GM21528 (cell line): Measurements from ENCODE around the gene TLCD3A.

Source experiments
- ATAC-seq: cut with Tn5 transposase; IDR thresholded peaks from one replicate; pipeline ENCODE4 v1.9.1; 2021; ENCODE audit warnings: mild to moderate bottlenecking, moderate library complexity; ENCODE audit not compliant: unreplicated experiment, low FRiP score

TLCD3A gene

GRCh38 chr17:705011-705410 is 27.4 kb upstream of the TLCD3A start:
- ATAC-seq: no peak

GRCh38 chr17:705863-706262 is 26.5 kb upstream of the TLCD3A start:
- ATAC-seq: no peak

- ATAC-seq: no peak
These were observed 24.3 kb upstream of the TLCD3A start for GRCh38 chr17:708132-708531.

DNA sequence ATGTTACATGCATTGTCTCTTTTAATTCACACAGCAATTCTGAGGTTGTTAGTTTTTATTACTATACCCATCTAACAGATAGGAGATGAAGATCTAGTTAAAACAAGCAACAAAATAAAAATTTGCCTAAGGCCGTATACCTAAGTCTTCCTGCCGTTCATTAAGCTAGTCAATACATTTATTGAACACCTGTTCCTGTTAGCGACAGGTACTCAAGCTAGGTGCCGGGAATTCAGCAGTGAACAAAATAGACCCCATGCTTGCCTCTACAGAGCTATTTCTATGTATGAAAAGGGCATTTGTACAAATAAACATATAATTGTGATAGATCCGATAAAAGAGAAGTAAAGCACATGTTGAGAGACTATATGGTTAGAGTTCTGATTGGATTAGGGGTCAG is 14.3 kb upstream of the TLCD3A start:
- ATAC-seq: no peak

DNA sequence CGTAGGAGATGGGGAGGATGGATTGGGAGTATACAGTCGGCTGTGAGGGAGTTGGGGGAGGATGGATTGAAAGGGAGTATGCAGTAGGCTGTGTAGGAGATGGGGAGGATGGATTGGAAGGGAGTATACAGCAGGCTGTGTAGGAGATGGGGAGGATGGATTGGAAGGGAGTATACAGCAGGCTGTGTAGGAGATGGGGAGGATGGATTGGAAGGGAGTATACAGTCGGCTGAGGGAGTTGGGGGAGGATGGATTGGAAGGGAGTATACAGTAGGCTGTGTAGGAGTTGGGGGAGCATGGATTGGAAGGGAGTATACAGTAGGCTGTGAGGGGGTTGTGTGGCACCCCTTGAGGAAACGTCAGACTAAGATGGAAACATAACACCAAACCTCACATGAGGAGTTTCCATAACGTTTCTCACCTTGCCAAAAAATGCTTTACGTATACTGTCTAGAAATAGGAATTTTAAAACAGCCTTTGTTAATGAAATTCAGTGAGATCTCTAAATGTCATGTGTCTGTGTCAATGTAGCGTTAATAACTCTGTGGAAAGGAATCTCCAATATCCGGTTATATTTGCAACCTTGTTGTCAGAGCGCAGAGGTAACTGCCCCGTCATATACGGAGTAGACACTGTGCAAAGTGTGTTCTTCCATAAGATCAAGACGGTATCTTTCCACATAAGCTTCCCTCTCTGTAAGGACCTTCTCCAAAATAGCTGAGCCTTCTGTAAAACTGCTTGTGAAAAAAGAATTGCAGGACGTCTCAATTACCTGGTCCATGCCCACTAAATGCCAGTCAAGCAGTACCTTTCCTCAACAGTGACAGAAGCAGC is 11.5 kb upstream of the TLCD3A start:
- no peak for ATAC-seq

- no peak for ATAC-seq
These were observed 10.9 kb upstream of the TLCD3A start for GRCh38 chr17:721540-721937.

GRCh38 chr17:725084-725483 is 7.3 kb upstream of the TLCD3A start:
- ATAC-seq: no peak

- ATAC-seq: no peak
These were observed 6.7 kb upstream of the TLCD3A start for GRCh38 chr17:725746-726145.

DNA sequence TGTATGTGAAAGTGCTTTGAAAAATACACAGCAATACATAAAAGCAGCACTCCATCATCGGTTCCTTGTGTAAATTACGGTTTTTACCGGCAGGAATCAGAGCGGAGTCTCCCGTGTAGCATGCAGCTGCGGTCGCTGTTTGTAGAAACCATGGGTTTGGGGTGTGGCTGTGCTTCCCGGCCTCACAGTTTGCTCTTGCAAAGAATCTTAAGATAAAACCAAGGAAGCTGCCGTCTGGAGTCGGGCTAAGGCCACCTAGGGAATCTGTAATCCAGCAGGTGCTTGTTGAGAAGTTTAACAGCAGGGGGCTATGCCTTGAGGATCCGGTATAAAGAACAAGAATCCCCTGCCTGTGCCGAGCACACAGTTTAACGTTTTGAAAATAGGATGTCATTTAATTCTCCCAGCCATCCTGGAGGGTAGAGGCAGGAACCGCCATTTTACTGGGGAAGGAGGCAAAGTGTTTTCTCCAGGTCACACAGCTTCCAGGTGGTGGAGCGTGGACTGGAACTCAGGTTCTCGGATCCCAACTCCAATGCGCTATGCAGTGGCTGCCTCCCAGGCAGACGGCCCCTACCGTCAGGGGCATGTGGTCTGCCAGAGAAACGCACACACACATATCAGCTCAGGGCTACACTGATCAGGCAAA is 6.0 kb upstream of the TLCD3A start:
- no peak for ATAC-seq

GRCh38 chr17:728911-729310 is 3.5 kb upstream of the TLCD3A start:
- no peak for ATAC-seq

- no peak for ATAC-seq
These were observed 741 bp upstream of the TLCD3A start for GRCh38 chr17:731644-732066.

- no peak for ATAC-seq
These were observed 715 bp downstream of the TLCD3A start for GRCh38 chr17:732902-733720.

- ATAC-seq: no peak
These were observed 1.3 kb downstream of the TLCD3A start for GRCh38 chr17:733743-734142.

- no peak for ATAC-seq
These were observed 5.2 kb downstream of the TLCD3A start for GRCh38 chr17:737561-738113.

DNA sequence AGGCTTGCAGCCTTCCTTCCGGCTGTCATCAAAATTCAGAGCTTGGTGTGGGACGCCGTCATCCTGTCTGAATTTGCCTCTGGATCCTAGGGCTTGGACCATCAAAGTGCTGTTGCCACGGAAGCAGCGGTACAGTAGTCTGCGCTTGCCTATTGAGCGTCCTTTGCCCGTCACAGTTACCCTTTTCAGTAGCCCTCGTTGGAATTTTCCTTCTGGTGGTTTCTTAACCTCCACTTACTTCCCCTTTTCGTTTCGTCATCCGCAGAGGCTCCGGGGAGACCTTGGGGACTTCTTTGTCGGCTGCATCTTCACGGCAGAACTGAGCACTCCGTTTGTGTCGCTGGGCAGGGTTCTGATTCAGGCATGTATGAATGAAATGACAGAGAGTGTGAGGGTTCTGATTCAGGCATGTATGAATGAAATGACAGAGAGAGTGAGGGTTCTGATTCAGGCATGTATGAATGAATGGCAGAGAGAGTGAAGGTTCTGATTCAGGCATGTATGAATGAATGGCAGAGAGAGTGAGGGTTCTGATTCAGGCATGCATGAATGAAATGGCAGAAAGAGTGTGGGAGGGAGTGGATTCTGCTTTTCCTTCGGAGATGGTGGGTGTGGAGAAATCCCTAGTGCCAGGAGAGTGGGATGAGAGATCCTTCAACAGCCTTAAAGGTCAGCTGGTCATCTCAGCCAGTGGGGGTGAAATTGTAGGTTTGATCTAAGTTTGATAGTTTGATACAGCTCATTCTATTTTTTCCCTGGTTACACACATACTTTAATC is 8.0 kb downstream of the TLCD3A start:
- ATAC-seq: peak; percentile 82

DNA sequence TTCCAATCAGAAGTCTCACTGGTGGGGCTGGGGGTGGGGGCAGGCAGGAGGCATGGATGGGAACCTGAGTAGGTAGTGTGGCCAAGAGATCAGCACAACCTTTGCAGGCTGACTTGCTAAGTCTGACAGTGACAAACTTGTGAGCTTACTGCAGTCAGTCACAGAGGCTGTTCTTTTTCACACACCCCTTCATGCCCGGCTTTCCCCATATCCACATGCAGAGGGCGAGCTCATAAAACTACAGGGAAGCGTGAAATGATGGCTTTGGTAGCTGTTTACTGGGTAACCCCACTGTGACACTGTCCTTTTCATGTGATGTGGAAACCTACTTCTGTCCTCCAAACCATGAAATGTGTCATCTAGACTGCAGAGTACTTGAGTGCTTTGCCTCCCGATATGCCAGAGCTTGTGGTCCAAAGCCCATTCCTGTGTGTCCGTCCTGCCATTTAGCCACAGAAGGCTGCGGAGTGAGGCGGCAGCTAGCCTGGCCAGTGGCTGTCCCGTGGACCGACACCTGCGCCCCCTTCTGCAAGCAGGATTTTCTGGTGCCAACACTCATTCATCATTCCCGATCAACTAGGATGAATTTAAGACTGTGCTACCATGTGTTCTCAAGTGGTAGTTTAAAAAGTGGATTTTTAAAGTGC is 9.9 kb downstream of the TLCD3A start:
- no peak for ATAC-seq

DNA sequence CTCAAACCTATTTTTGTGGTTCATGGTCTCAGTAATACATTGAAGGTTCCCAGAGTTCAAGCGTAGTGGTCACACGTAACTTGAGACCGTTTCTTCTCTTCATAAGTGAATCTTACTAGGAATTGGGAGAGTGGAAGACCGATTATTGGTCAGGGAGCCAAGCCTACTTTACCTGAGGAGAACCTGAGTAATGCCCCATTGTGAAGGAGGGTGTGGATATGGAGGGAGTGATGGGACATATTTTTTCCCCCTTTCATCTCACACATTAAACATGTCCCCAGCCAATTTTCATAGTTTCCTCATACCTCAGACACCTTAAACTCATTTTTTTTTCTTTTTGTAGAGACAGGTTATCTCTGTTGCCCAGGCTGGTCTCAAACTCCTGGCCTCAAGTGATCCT is 10.7 kb downstream of the TLCD3A start:
- ATAC-seq: no peak

DNA sequence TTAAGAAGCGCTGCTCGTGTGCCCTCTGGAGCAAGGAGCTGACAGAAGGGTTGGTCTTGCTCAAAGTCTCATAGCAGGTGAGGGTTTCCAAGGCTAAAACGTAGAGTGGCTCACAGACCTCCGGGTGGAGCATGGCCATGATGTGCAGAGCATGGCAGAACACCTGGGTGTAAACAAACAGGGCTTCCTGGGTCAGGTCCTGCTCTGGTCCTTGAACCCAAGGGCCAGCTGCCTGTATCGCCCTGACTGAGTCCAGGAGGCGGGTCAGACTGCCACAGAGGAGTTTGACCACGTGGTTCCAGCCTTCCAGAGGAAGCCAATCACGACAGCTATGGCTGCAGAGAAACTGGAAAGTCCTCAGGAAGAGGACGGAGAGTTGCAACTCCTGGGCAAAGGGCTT is 12.5 kb downstream of the TLCD3A start:
- no peak for ATAC-seq

DNA sequence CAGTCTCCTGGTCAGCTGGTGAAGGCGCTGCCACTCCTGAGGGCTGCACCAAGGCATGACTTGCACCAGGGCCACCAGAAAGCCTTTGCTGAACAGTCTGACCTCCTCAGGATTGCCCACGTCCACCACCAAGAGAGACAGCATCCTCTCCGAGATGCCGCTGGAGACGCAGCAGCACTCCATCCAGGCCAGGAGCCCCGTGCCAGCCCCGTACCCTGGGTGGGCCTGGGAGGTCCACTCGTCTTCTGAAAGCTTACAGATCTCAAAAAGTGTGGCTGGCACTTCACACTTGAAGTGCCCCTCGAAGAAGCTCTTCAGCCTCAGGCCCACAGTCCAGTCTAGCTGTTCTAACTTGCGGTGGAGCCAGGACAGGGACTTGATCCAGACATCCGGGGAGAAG is 13.0 kb downstream of the TLCD3A start:
- no peak for ATAC-seq

GRCh38 chr17:746181-746580 is 13.8 kb downstream of the TLCD3A start:
- ATAC-seq: no peak
